ENCODE data around the gene B3GNT8. TPM values are rescaled to one million over a fixed set of nuclear protein-coding genes. Genes with fewer than 3 reads are reported as not detected.
"Not testable (repeated sequence)": the region's sequence is repeated elsewhere in the genome, so short reads cannot be mapped to it uniquely, and the experiment has no call there.

The B3GNT8 gene
- total RNA-seq, 1 experiment from 2014 or later: 5.3 TPM

DNA sequence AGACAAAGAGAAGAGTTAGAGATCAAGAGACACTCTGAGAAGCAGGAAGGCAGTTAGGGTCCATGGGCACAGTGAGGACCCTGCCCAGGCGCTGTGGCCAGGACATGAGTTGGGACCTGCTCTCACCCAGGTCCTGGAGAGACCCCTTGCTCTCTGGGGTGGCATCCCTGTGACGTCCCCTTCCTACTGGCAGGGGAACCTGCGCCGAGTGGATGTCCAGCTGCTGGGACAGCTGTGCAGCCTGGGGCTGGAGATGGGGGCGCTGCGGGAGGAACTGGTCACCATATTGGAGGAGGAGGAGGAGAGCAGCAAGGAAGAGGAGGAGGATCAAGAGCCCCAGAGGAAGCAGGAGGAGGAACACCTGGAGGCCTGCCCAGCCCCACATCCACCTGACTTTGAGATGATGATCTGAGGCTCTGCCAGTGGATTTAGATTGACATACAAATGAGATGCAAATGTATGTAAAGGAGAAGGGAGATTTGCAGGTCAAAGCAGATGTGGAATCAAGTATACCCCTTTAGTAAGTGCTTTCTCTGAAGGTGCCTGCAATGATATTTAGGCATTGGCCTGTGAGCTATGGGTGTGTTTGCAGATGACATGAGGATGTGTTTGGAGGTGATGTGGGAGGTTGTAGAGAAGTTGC is 16.8 kb upstream of the B3GNT8 start:
- Histone ChIP-seq H3K36me3 (replicated peaks; ENCODE audit: control insufficient read depth, insufficient read depth, low read length) (no peaks in the 10 kb centered on the region), H3K27me3 (ENCODE audit: control insufficient read depth, insufficient read depth, low read length) (no peaks in the 10 kb centered on the region; the same call in 1 of the 2 replicates), H3K4me3 (ENCODE audit: insufficient read depth, low read depth, low read length) (no peak overlapping the region)
- peak; percentile 38 for DNase-seq

DNA sequence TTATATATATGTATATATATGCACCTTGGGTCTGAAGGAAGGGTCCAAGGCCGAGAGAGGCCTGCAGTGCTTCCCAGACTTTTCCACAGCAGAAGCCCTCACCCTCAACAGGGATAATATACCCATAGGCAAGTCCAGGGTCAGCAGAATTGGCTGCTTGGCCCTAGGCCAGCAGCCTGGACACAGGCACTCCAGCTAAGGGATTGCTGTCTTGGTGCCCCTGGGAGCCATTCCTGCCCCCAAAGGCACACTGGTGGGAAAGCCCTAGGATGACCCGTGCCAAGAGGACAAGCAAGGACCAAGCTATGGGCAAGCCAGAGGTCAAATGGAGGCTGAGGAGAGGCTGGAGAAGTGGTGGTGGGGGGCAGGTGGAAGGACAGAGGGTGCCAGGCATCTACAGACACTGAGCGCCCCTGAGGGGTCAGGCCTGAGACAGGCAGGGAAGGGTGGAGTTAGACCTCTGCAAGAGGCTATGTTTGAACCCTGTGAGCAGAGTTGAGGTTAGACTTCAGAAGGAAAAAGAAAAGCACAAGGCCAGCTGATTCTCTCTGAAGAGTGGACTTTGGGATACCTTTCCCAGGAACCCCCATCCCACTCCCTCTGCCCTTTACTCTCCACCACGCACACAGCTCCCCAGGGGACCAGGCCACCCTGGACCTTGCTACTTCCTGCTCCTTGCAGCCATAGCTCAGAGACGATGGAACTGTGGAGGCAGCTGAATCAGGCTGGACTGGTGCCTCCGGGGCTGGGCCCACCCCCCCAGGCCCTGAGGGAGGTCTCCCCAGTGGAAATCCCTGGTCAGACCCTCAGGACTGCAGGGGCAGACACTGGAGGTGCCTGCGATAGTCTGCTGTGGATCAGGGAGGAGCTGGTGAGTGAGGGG is 15.5 kb upstream of the B3GNT8 start, which contains the start of gene ERICH4:
ERICH4 (plus strand) TSS at position 684 of the 883 bp plus-strand sequence; CDS start at position 698, 14 bp downstream.
- DNase-seq: peak; percentile 20
- no peaks in the 10 kb centered on the region; the same call in 1 of the 2 replicates for H3K27me3 ChIP-seq (ENCODE audit: control insufficient read depth, insufficient read depth, low read length)
- peaks cover 4% of the 10 kb centered on the region for H3K36me3 ChIP-seq (replicated peaks; ENCODE audit: control insufficient read depth, insufficient read depth, low read length)
- no peak within 1 kb of the TSS for H3K4me3 ChIP-seq (ENCODE audit: insufficient read depth, low read depth, low read length)

DNA sequence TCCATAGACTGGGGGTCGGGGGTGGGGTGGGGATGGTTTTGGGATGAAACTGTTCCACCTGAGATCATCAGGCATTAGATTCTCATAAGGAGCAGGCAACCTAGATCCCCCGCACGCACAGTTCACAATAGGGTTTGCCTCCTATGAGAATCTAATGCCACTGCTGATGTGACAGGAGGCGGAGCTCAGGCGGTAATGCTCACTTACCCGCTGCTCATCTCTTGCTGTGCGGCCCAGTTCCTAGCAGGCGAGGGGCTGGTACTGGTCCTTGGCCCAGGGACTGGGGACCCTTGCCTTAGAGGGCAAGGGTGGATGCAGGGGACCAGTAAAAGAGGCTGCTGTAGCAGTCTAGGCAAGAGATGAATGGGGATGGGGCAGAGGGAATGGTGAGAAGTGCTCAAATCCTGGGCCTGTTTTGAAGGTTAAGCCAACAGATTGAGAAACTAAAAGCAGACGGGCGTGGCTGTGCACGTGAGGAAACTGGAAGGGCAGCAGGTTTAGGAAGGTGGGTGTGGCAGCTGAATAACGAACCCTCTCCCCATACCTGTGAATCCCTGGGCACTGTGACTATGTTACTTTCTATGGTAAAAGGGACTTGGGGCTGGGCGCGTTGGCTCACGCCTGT is 14.3 kb upstream of the B3GNT8 start:
- Histone ChIP-seq H3K27me3 (ENCODE audit: control insufficient read depth, insufficient read depth, low read length) (no peaks in the 10 kb centered on the region; the same call in 1 of the 2 replicates), H3K36me3 (replicated peaks; ENCODE audit: control insufficient read depth, insufficient read depth, low read length) (peaks cover 4% of the 10 kb centered on the region), H3K4me3 (ENCODE audit: insufficient read depth, low read depth, low read length) (no peak overlapping the region)
- DNase-seq: no peak

DNA sequence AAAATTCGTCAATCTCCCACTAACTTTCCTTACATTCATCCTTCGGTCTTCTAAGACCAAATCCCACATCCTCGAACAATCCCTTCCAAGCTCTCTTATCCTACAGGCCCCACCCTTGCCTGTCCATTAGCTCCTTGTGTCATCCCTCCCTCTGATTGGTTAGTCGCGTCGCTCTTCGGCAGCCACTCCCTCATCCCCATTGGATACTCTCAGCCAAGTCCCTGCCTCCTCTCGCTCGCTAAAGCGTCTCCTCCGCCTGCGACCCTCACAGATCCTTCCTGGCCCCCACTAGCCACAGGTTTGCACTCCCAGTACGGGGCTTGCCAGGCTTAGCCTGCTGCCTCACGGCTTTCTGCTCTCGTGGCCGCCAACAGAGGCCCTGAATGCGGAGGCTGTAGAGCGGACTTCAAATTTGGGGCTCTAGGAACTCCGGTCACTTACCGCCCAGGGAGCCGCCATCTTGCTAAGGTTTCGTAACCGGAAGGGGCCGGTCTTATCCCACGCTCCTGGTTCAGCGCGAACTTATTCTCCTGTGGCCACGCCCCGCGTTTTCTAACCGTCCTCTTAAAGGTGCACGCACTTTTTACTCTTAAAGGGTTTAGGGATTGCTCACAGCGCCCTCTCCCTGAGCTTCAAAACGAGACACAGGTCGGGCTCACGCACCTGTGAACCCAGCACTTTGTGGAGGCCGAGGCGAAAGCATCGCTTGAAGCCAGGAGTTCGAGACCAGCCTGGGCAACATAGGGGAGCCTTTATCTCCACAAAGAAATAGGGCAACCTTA is 12.5 kb upstream of the B3GNT8 start, which contains the start of gene DMAC2:
DMAC2 (minus strand) TSS at position 472 of the 782 bp plus-strand sequence; CDS start at position 459, 13 bp downstream.
- H3K4me3 ChIP-seq (ENCODE audit: insufficient read depth, low read depth, low read length): peak within 1 kb of the TSS; percentile 79

DNA sequence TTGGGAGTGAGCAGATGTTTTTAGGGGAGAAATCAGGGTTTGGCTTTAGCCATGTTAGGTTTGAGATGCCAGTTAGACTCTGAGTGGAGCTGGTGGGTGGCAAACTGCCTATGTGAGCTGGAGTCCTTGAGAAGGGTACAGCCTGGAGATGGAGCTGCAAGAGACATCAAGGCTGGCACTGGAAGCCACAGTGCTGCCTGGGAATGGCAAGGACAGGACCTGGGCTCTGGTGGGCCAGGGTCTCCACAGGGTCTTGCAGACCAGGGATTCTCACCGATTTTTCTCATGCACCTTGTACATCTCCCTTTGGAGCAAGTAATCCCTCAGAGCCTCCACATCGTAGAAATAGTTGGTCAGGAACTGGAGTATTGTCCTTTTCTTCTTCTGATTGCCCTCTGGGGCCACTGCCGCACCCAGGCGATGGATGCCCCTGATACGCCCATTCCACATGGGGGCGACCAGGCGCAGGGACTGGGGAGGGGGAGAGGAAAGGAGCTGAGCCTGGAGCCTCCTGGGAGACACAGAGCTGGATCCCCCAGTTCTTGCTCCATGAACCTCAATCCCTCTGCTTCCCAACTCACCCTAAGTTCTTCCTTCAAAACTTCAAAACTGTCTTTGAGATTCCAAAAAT is 10.9 kb upstream of the B3GNT8 start:
- peak; percentile 32 for DNase-seq

More for the DNA sequence above, 12.5 kb upstream of the B3GNT8 start, which contains the start of gene DMAC2:
- no peaks in the 10 kb centered on the region for H3K27me3 ChIP-seq (ENCODE audit: control insufficient read depth, insufficient read depth, low read length)
- H3K36me3 ChIP-seq (replicated peaks; ENCODE audit: control insufficient read depth, insufficient read depth, low read length): peaks cover 4% of the 10 kb centered on the region
- DNase-seq: peak; percentile 98

DNA sequence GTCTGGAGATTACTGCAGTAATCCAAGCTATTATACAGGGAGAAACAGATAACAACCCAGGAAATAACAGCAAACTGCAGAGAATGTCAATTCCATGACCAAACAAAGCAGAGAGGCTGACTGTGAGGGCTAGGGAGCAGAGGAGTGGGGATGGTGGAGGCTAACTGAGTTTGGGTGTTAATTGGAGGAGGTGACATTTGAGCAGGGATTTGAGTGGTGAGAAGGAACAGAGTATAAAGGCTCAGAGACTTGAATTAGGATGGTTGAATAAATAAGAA is 9.4 kb upstream of the B3GNT8 start:
- H3K4me3 ChIP-seq (ENCODE audit: insufficient read depth, low read depth, low read length): no peak overlapping the region
- H3K27me3 ChIP-seq (ENCODE audit: control insufficient read depth, insufficient read depth, low read length): no peaks in the 10 kb centered on the region
- no peak for DNase-seq
- peaks cover 16% of the 10 kb centered on the region for H3K36me3 ChIP-seq (replicated peaks; ENCODE audit: control insufficient read depth, insufficient read depth, low read length)

More for the DNA sequence above, 10.9 kb upstream of the B3GNT8 start:
- H3K36me3 ChIP-seq (replicated peaks; ENCODE audit: control insufficient read depth, insufficient read depth, low read length): peaks cover 4% of the 10 kb centered on the region
- no peaks in the 10 kb centered on the region for H3K27me3 ChIP-seq (ENCODE audit: control insufficient read depth, insufficient read depth, low read length)
- H3K4me3 ChIP-seq (ENCODE audit: insufficient read depth, low read depth, low read length): no peak overlapping the region

DNA sequence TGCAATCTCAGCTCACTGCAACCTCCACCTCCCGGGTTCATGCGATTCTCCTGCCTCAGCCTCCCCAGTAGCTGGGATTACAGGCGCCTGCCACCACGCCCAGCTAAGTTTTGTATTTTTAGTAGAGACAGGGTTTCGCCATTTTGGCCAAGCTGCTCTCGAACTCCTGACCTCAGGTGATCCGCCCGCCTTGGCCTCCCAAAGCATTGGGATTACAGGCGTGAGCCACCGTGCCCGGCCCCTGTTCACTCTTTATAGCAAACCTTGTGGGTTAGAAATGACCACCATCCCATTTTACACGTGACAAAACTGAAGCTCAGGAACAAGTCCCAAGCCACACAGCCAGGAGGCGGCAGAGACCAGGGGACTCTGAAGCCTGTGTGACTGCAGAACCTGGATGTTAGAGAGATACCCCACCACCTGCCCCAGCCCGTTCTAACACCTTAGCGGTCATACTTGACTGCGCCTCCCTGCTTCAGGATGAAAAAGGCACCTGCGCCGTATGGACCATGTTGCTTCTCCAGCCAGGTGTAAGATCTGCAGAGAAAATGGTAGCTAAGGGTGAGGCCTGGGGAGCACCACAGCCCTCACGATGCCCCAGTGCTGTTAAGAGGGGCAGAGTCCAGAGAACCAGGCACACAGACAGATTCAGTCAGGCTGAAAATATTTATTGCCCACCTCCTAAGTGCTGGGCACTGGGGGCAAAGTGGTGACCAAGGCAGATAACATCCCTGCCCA is 8.9 kb upstream of the B3GNT8 start:
- H3K36me3 ChIP-seq (replicated peaks; ENCODE audit: control insufficient read depth, insufficient read depth, low read length): peaks cover 16% of the 10 kb centered on the region
- H3K4me3 ChIP-seq (ENCODE audit: insufficient read depth, low read depth, low read length): no peak overlapping the region
- DNase-seq: peak; percentile 22
- H3K27me3 ChIP-seq (ENCODE audit: control insufficient read depth, insufficient read depth, low read length): no peaks in the 10 kb centered on the region

DNA sequence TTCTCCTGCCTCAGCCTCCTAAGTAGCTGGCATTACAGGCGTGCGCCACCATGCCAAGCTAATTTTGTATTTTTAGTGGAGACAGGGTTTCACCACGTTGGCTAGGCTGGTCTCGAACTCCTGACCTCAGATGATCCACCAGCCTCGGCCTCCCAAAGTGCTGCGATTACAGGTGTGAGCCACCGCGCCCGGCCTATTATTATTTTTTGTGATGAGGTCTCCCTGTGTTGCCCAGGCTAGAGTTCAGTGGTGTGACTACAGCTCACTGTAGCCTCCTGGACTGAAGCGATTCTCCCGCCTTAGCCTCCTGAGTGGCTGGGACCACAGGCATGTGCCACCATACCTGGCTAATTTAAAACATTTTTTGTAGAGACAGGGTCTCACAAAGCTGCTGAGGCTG is 8.2 kb upstream of the B3GNT8 start:
- H3K4me3 ChIP-seq (ENCODE audit: insufficient read depth, low read depth, low read length); H3K27me3 ChIP-seq (ENCODE audit: control insufficient read depth, insufficient read depth, low read length); DNase-seq: not testable (repeated sequence)
- H3K36me3 ChIP-seq (replicated peaks; ENCODE audit: control insufficient read depth, insufficient read depth, low read length): peaks cover 16% of the 10 kb centered on the region

DNA sequence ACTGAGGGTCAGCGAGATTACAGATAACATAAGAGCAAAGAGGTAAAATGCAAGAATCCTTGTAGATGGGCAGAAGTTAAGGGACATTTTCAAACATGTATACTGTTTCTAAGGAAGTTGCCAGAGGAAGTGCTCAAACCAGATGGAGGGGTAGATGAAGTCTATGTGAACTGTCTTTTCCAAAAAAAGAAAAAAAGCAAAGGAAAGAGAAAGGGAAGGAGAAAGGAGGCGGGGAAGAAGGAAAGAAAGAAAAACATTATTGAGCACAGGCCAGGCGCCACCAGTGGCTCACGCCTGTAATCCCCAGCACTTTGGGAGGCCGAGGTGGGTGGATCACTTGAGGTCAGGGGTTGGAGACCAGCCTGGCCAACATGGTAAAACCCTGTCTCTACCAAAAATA is 7.3 kb upstream of the B3GNT8 start:
- Histone ChIP-seq H3K4me3 (ENCODE audit: insufficient read depth, low read depth, low read length) (no peak overlapping the region), H3K27me3 (ENCODE audit: control insufficient read depth, insufficient read depth, low read length) (no peaks in the 10 kb centered on the region), H3K36me3 (replicated peaks; ENCODE audit: control insufficient read depth, insufficient read depth, low read length) (peaks cover 16% of the 10 kb centered on the region)
- DNase-seq: no peak

DNA sequence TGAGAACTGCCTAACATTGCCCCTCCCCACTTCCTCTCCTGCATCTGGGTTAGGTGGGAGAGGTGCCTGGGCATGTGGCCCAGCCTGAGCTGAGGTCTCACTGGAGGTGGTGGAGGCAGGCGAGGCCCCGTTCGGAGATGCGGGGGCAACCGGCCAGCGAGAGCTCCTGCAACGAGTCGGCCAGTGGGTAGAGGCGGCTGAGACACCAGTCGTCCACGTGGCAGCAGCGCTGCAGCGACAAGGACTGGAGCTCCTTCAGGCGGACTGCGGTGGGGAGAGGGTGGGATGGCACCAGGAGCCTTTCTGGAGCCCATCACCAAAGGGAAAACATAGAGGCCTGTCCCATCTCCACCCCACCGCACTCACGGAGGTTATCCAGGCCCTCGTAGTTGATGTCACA is 6.0 kb upstream of the B3GNT8 start:
- Histone ChIP-seq H3K36me3 (replicated peaks; ENCODE audit: control insufficient read depth, insufficient read depth, low read length) (peaks cover 16% of the 10 kb centered on the region), H3K4me3 (ENCODE audit: insufficient read depth, low read depth, low read length) (no peak overlapping the region), H3K27me3 (ENCODE audit: control insufficient read depth, insufficient read depth, low read length) (no peaks in the 10 kb centered on the region)
- DNase-seq: peak; percentile 37

DNA sequence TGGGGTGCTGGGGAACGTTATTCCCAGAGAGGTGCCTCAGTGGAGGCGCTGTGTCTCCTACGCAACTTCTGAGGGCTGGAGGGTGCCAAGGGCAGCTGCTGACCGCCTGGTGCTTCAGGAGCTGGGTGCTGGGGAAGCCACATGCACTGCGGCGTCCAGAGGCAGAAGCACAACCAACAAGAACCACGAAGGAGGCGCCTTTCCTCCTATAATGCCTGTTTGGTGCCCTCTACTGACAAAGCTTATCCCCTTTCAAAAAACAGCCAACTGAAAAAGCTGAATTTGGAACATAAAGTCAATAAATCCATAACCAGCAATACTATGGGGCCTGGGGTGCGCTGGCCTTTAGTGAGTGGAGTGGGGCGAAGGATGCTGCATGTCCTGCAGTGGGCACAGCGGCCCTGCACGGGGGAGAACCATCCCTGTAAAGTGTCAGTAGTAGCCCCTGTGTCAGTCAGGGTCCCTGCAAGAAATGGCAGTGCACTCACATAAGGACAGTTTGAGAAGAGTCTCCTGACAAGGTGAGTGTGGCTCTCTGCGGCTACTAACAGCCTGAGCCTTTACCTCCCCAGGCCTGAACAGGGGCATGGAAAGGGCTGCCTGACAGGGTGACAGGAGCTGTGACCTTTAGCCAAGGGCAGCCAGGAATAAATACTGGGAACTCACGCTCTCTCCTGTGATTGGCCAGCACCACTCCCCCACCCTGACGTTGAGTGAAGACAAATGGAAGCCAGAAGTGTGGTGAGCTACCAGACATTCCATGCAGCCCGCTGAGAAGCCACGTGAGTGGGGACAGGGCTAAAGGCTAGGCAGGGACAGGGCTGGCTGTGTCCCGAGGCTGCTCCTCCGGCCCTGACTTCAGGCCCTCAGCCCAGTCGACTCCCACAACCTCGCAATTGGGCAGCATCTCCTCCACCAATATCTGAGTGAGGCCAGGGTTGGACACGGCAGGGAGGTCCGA is 4.5 kb upstream of the B3GNT8 start:
- DNase-seq: no peak
- Histone ChIP-seq H3K36me3 (replicated peaks; ENCODE audit: control insufficient read depth, insufficient read depth, low read length) (peaks cover 12% of the 10 kb centered on the region), H3K4me3 (ENCODE audit: insufficient read depth, low read depth, low read length) (no peak overlapping the region), H3K27me3 (ENCODE audit: control insufficient read depth, insufficient read depth, low read length) (no peaks in the 10 kb centered on the region)

DNA sequence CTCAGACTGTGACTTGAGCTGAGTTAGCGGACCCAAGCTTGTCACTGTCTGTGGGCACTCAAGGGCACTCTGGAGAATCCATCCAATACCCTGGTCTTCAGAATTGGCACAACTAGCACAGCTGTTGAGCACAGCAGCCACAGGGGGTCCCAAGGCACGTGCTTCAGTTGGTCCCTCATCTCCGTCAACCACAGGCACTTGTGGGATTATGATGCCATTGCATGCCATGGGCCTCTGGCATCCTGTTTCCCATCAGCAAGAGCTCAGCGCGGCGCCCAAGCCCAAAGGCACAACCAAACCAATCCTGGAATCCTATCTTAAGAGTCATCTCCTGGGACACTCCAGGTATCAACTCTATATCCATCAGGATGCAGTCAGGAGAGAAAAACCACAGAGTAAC is 3.7 kb upstream of the B3GNT8 start:
- Histone ChIP-seq H3K4me3 (ENCODE audit: insufficient read depth, low read depth, low read length) (no peak overlapping the region), H3K36me3 (replicated peaks; ENCODE audit: control insufficient read depth, insufficient read depth, low read length) (peaks cover 12% of the 10 kb centered on the region), H3K27me3 (ENCODE audit: control insufficient read depth, insufficient read depth, low read length) (no peaks in the 10 kb centered on the region)
- no peak for DNase-seq
